Thyroid gland (tissue), 4 donors: ENCODE data around the gene ACIN1.

ENCODE experiments used
- CTCF ChIP-seq, 6 experiments: fragments of 200-600 bp in 3 of 6; fragments of 450-650 bp in 3 of 6; sonication (generic) in 3 of 6; IDR thresholded peaks; one replicate each; pipeline ENCODE4 v1.5.1; 2016 to 2019; ENCODE audit warnings: antibody characterized with exemption in 6 of 6, mild to moderate bottlenecking in 2 of 6, inconsistent platforms in 1 of 6, moderate library complexity in 1 of 6
- POLR2A ChIP-seq, 2 donors: fragments of 450-650 bp; IDR thresholded peaks; one replicate each; pipeline ENCODE4 v1.6.1; 2017; ENCODE audit warnings: antibody characterized with exemption in 2 of 2, mild to moderate bottlenecking in 2 of 2, moderate library complexity in 1 of 2

DNA sequence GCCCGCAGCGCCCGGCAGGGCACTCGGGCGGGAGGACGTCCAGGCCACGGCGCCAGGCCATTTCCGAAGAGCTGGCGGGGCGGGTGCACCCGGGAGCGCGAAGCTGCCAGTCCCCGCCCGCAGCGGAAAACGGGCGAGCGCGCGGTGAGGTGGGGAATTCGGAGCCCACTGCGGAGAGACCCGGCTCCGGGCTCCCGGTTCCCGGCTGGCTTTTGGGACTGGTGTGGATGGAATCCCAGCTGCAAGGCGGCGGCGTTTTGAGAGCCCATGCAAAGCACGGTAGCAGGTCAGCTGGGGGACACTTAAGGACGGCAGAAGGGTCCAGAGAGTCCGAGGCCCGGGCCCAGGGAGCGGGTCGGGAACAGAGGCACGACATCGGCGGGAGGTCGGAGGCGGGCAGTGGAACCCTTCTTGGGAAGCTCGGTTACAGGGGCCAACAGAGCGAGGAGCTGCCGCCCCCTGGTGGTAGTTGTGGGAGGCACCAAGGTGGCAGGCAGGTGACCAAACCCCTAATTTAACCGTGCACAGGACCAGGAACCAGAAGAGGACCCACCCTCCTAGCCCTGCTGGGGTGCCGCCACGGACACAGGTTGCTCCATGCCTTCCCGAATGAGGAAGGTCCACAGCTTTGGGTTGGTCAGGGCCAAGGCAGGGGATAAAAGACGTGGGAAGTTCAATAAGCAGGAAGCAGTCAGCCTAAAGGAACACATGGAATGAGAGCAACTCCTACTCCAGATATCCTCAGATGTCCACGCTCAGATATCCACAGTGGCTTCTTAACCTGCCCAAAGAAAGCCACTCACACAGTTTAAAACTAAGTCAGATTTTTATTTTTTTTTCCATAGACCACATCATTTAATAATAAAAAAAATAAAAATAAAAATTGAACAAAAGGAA is 36.9 kb downstream of the ACIN1 start:
- TF ChIP-seq CTCF (IDR thresholded peaks at IDR 0.05) (peak; percentile 86 to 96 (median 92)), POLR2A (IDR thresholded peaks at IDR 0.05) (no peak)
